HEK293 (cell line): ENCODE results near the gene FAM13B.

Experiments used
- CTCF ChIA-PET: fragments of 350-600 bp; formaldehyde crosslinking; extraction: SDS; loops from one replicate; lab custom pipeline; 2021; ENCODE audit warnings: antibody characterized with exemption; lab: Yijun Ruan, JAX
- POLR2A ChIA-PET: fragments of 300-600 bp; formaldehyde crosslinking; extraction: SDS; loops from one replicate; lab custom pipeline; 2020; ENCODE audit warnings: antibody characterized with exemption, inconsistent platforms; lab: Yijun Ruan, JAX
- H3K27ac ChIP-seq: fragments of 200-500 bp; sonication (Bioruptor generic); 2 replicates; pipeline ENCODE4 v1.5.1; 2014; ENCODE audit warnings: low read depth, low read length, control low read depth, inconsistent platforms; ENCODE audit errors: extremely low read depth
- H3K36me3 ChIP-seq, 2 experiments: fragments of 200-500 bp in 1 of 2; sonication (Bioruptor generic) in 1 of 2; 1 replicate in 1 of 2; 2 replicates in 1 of 2; pipeline ENCODE4 v1.5.1; 2014 to 2017; ENCODE audit warnings: inconsistent platforms in 2 of 2, low read length in 2 of 2; ENCODE audit not compliant: control insufficient read depth in 2 of 2, insufficient read depth in 1 of 2
- H3K4me1 ChIP-seq: fragments of 200-500 bp; sonication (Bioruptor generic); 2 replicates; pipeline ENCODE4 v1.5.1; 2014; ENCODE audit warnings: mild to moderate bottlenecking, low read length, inconsistent platforms; ENCODE audit not compliant: control insufficient read depth, insufficient read depth
- H3K4me3 ChIP-seq: 2 replicates; pipeline ENCODE4 v1.5.1; 2011; ENCODE audit warnings: low read depth, mild to moderate bottlenecking, control low read depth, low read length, moderate library complexity
- H3K9me3 ChIP-seq: fragments of 200-500 bp; sonication (Bioruptor generic); 2 replicates; pipeline ENCODE4 v1.5.1; 2014; ENCODE audit warnings: low read depth, low read length, inconsistent platforms; ENCODE audit not compliant: control insufficient read depth, insufficient read depth
- AEBP2 ChIP-seq: fragments of 450-650 bp; formaldehyde crosslinking; IDR thresholded peaks from 2 replicates; pipeline ENCODE4 v1.5.1; 2016; ENCODE audit warnings: missing biosample characterization, missing genetic modification characterization, borderline replicate concordance
- GLIS1 ChIP-seq: fragments of 450-650 bp; formaldehyde crosslinking; IDR thresholded peaks from 2 replicates; pipeline ENCODE4 v1.5.1; 2016; ENCODE audit warnings: missing biosample characterization, missing genetic modification characterization
- KLF8 ChIP-seq: fragments of 450-650 bp; formaldehyde crosslinking; IDR thresholded peaks from 2 replicates; pipeline ENCODE4 v1.5.1; 2016; ENCODE audit warnings: missing biosample characterization, missing genetic modification characterization
- MEIS1 ChIP-seq: sonication (generic); formaldehyde crosslinking; IDR thresholded peaks from 2 replicates; pipeline ENCODE4 v1.8.1; 2022; ENCODE audit warnings: missing genetic modification reagents, mild to moderate bottlenecking, borderline replicate concordance
- SETDB1 ChIP-seq: IDR thresholded peaks from one replicate; pipeline ENCODE4 v1.6.1; 2017; ENCODE audit warnings: mild to moderate bottlenecking, low read length, moderate library complexity, mixed read lengths; ENCODE audit not compliant: insufficient read length
- ZBTB17 ChIP-seq: fragments of 450-650 bp; formaldehyde crosslinking; IDR thresholded peaks from 2 replicates; pipeline ENCODE4 v1.5.1; 2016; ENCODE audit warnings: missing biosample characterization, missing genetic modification characterization
- ZBTB44 ChIP-seq: fragments of 450-650 bp; IDR thresholded peaks from 2 replicates; pipeline ENCODE4 v1.5.1; 2018; ENCODE audit warnings: missing biosample characterization, mild to moderate bottlenecking, missing genetic modification characterization
- ZNF140 ChIP-seq: fragments of 450-650 bp; formaldehyde crosslinking; IDR thresholded peaks from 2 replicates; pipeline ENCODE4 v1.5.1; 2016; ENCODE audit warnings: missing biosample characterization, missing genetic modification characterization
- ZNF202 ChIP-seq: fragments of 450-650 bp; formaldehyde crosslinking; IDR thresholded peaks from 2 replicates; pipeline ENCODE4 v1.5.1; 2016; ENCODE audit warnings: missing biosample characterization, missing genetic modification characterization, borderline replicate concordance
- ZNF211 ChIP-seq: fragments of 450-650 bp; formaldehyde crosslinking; IDR thresholded peaks from 2 replicates; pipeline ENCODE4 v1.5.1; 2016; ENCODE audit warnings: low read depth, missing biosample characterization, missing genetic modification characterization
- ZNF239 ChIP-seq: fragments of 450-650 bp; formaldehyde crosslinking; IDR thresholded peaks from 2 replicates; pipeline ENCODE4 v1.5.1; 2016; ENCODE audit warnings: missing biosample characterization, missing genetic modification characterization
- ZNF350 ChIP-seq: fragments of 450-650 bp; formaldehyde crosslinking; IDR thresholded peaks from 2 replicates; pipeline ENCODE4 v1.5.0; 2017; ENCODE audit warnings: missing biosample characterization, mild to moderate bottlenecking, missing genetic modification characterization
- ZNF394 ChIP-seq: fragments of 450-650 bp; formaldehyde crosslinking; IDR thresholded peaks from 2 replicates; pipeline ENCODE4 v1.5.1; 2016; ENCODE audit warnings: missing biosample characterization, missing genetic modification characterization, mild to moderate bottlenecking, moderate library complexity, borderline replicate concordance
- ZNF433 ChIP-seq: fragments of 450-650 bp; formaldehyde crosslinking; IDR thresholded peaks from 2 replicates; pipeline ENCODE4 v1.5.1; 2016; ENCODE audit warnings: missing biosample characterization, missing genetic modification characterization, low read depth
- ZNF488 ChIP-seq: fragments of 450-650 bp; formaldehyde crosslinking; IDR thresholded peaks from 2 replicates; pipeline ENCODE4 v1.5.1; 2016; ENCODE audit warnings: missing biosample characterization, missing genetic modification characterization
- ZNF513 ChIP-seq: fragments of 450-650 bp; IDR thresholded peaks from 2 replicates; pipeline ENCODE4 v1.5.1; 2018; ENCODE audit warnings: missing biosample characterization, missing genetic modification characterization
- ZNF548 ChIP-seq: fragments of 450-650 bp; formaldehyde crosslinking; IDR thresholded peaks from 2 replicates; pipeline ENCODE4 v1.5.1; 2016; ENCODE audit warnings: missing biosample characterization, missing genetic modification characterization
- ZNF560 ChIP-seq: fragments of 450-650 bp; formaldehyde crosslinking; IDR thresholded peaks from 2 replicates; pipeline ENCODE4 v1.5.1; 2017; ENCODE audit warnings: missing biosample characterization, missing genetic modification characterization, borderline replicate concordance
- ZNF571 ChIP-seq: fragments of 450-650 bp; formaldehyde crosslinking; IDR thresholded peaks from 2 replicates; pipeline ENCODE4 v1.5.0; 2017; ENCODE audit warnings: missing biosample characterization, missing genetic modification characterization
- ZNF600 ChIP-seq: fragments of 450-650 bp; formaldehyde crosslinking; IDR thresholded peaks from 2 replicates; pipeline ENCODE4 v1.5.1; 2016; ENCODE audit warnings: missing biosample characterization, missing genetic modification characterization
- ZNF610 ChIP-seq: fragments of 450-650 bp; formaldehyde crosslinking; IDR thresholded peaks from 2 replicates; pipeline ENCODE4 v1.5.1; 2016; ENCODE audit warnings: missing biosample characterization, missing genetic modification characterization, borderline replicate concordance
- ZNF660 ChIP-seq: fragments of 450-650 bp; IDR thresholded peaks from 2 replicates; pipeline ENCODE4 v1.5.1; 2018; ENCODE audit warnings: missing biosample characterization, mild to moderate bottlenecking, missing genetic modification characterization
- ZNF76 ChIP-seq: fragments of 450-650 bp; formaldehyde crosslinking; IDR thresholded peaks from 2 replicates; pipeline ENCODE4; 2016; ENCODE audit warnings: low read depth, missing biosample characterization, missing genetic modification characterization, borderline replicate concordance
- ZNF768 ChIP-seq: fragments of 450-650 bp; formaldehyde crosslinking; IDR thresholded peaks from 2 replicates; pipeline ENCODE4 v1.5.1; 2018; ENCODE audit warnings: missing biosample characterization, mild to moderate bottlenecking, missing genetic modification characterization
- ZNF777 ChIP-seq: fragments of 450-650 bp; formaldehyde crosslinking; IDR thresholded peaks from 2 replicates; pipeline ENCODE4 v1.5.1; 2017; ENCODE audit warnings: missing biosample characterization, missing genetic modification characterization, borderline replicate concordance

Gene FAM13B

GRCh38 chr5:137891849-137892248 is 141.0 kb downstream of the FAM13B start:
- TF ChIP-seq ZNF600 (tag by site-specific recombination) = 0 out of 2 replicates have a peak, but pooled peaks have one; percentile 13
- TF ChIP-seq ZNF211 (tag by site-specific recombination) = no peak
- no peak for TF ChIP-seq ZNF777 (tag by site-specific recombination)
- TF ChIP-seq ZNF394 = 0 out of 2 replicates have a peak, but pooled peaks have one; percentile 2
- TF ChIP-seq GLIS1 (tag by site-specific recombination) = no peak
- no peak for TF ChIP-seq ZNF488 (tag by site-specific recombination)
- TF ChIP-seq ZBTB44 (tag by site-specific recombination) = no peak
- TF ChIP-seq ZNF548 = no peak
- no peak for TF ChIP-seq ZNF571
- TF ChIP-seq ZNF202 (tag by site-specific recombination) = no peak
- TF ChIP-seq ZNF610 (tag by site-specific recombination) = no peak
- no peak for TF ChIP-seq ZNF140 (tag by site-specific recombination)
- TF ChIP-seq KLF8 (tag by site-specific recombination) = no peak
- TF ChIP-seq SETDB1 = no peak
- no peak for TF ChIP-seq ZNF239
- no peak for TF ChIP-seq ZNF513 (tag by site-specific recombination)
- ChIA-PET CTCF (interaction anchor here (1.4 to 2.2 kb wide), 2 partner anchors 10 to 112 kb away, joined by 8 to 10 read pairs; no protein-coding TSS in a partner anchor), POLR2A (no interaction called here)

GRCh38 chr5:137890845-137891244 is 142.0 kb downstream of the FAM13B start:
- H3K36me3 ChIP-seq = no peaks in the 10 kb centered on the region
- ChIA-PET POLR2A (interaction anchor here (1.0 kb wide), 1 partner anchor 18 kb away, joined by 3 read pairs; no protein-coding TSS in a partner anchor), CTCF (interaction anchor here (0.5 to 2.2 kb wide), 5 partner anchors 9 to 274 kb away, joined by 3 to 10 read pairs (median 3); no protein-coding TSS in a partner anchor)
- H3K27ac ChIP-seq = no peak overlapping the region
- no peak overlapping the region for H3K4me3 ChIP-seq
- TF ChIP-seq ZNF76 (tag by site-specific recombination) = no peak
- no peak for TF ChIP-seq ZNF202 (tag by site-specific recombination)
- no peak for TF ChIP-seq MEIS1
- no peak for TF ChIP-seq ZNF560 (tag by site-specific recombination)
- TF ChIP-seq ZNF768 (tag by site-specific recombination) = no peak
- TF ChIP-seq AEBP2 (tag by site-specific recombination) = no peak
- TF ChIP-seq ZBTB17 (tag by site-specific recombination) = no peak
- TF ChIP-seq ZNF660 = no peak
- TF ChIP-seq ZNF433 (tag by site-specific recombination) = no peak
- no peak for TF ChIP-seq ZNF350 (tag by site-specific recombination)
- H3K4me1 ChIP-seq = peaks cover 11% of the 10 kb centered on the region
- H3K9me3 ChIP-seq = no peaks in the 10 kb centered on the region

More at GRCh38 chr5:137891849-137892248, 141.0 kb downstream of the FAM13B start:
- Histone ChIP-seq H3K27ac (no peak overlapping the region), H3K4me1 (peaks cover 5% of the 10 kb centered on the region), H3K36me3 (no peaks in the 10 kb centered on the region), H3K9me3 (no peaks in the 10 kb centered on the region), H3K4me3 (no peak overlapping the region)
